ENCODE data around the gene CAPS. TPM values are rescaled to one million over a fixed set of nuclear protein-coding genes. Genes with fewer than 3 reads are reported as not detected.
"Not testable (repeated sequence)": the region's sequence is repeated elsewhere in the genome, so short reads cannot be mapped to it uniquely, and the experiment has no call there.

CAPS gene
- total RNA-seq, 1 donor from 2014 or later: 3.8 TPM

DNA sequence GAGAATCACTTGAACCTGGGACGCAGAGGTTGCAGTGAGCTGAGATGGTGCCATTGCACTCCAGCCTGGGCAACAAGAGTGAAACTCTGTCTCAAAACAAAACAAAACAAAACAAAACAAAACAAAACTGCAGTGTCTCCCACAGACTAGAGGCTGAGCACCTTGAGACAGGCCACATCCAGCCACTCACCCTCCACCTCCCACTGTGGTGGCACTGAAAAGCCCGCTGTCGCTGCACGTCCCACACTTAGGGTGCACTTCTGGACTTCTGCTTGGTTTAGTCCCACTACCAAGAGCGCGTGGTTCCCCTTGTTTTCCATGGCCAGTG lies 47.6 kb downstream of the CAPS start:
- ATAC-seq; DNase-seq (ENCODE audit: missing footprints); intact Hi-C loops (cut with DNase I): not testable (repeated sequence)

DNA sequence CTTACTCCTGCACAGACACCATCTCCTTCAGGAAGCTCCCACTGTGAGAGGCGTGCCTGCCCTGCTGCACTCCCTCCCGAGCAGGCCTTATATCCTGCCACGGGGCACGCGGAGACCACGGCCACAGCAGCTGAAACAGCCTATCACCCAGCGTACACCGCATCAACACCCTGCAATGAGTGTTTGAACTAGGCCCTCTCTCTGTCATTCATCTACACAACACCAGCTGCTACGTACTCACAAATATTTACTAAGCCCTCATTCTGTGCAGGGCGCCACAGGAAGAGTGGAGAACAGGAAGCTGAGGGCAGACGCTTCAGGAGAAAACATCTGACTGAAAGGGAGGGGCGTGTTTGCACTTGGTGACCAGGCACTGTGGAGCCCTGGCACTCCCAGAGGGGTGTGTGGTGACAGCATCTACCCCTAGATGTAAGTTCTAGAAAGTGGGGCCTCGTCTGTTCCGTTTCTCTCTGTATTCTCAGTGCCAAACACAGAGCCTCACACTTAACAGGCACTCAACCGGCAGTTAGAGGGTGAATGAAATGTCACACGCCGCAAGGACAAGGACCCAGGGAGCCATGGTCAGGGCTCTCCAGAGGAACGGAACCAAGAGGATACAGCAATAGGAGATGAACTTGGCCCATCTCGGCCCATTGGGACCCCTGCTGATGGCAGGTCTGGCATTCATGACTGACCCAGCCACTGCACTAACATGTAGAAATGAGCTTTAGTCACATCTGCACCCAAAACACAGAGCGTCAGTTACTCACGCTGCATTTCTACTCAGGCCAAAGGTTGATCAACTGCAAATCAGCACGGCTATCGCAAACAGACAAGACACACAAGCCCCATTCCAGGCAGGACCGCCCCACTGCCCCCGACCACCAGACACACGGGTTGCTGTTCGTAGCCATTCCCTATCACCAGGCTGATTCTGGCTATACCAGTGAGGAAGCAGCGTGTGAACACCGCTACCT lies 48.2 kb downstream of the CAPS start:
- DNase-seq (ENCODE audit: missing footprints) (no peak), ATAC-seq (peak; percentile 42)
- intact Hi-C loops (cut with DNase I): no loop called here

DNA sequence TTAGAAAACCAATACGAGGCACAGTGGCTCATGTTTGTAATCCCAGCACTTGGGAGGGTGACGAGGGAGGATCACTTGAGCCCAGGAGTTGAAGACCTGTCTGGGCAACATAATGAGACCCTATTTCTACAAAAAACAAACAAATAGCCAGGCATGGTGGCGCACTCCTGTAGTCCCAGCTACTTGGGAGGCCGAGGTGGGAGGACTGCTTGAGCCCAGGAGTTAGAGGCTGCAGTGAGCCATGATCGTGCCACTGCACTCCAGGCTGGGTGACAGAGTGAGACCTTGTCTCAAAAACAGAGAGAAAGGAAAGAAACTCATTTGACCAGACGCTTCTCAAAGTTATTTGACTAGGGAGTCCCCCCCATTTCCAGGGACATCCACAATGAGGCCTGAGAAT lies 49.2 kb downstream of the CAPS start:
- DNase-seq (ENCODE audit: missing footprints); intact Hi-C loops (cut with DNase I); ATAC-seq: not testable (repeated sequence)

DNA sequence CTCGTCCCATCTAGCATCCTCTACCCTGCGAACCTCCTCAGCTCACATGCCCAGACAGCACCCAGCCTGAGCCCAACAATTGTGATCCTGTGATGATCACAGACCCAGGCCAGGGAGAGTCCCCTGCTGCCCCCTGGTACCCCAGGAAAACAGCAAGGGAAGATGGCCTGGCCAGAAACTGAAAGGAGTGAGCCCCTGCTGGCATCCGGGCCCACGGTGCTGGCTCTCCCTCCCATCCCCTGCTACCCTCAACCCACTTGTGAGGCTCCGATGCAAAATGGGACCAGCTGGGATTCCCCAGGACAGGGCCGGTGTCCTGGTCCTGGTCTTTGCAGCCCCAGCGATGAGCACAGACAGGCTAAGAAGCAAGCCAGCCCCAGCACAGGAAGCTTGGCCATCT lies 49.8 kb downstream of the CAPS start:
- ATAC-seq (no peak), DNase-seq (ENCODE audit: missing footprints) (no peak)
- intact Hi-C loops (cut with DNase I): no loop called here

DNA sequence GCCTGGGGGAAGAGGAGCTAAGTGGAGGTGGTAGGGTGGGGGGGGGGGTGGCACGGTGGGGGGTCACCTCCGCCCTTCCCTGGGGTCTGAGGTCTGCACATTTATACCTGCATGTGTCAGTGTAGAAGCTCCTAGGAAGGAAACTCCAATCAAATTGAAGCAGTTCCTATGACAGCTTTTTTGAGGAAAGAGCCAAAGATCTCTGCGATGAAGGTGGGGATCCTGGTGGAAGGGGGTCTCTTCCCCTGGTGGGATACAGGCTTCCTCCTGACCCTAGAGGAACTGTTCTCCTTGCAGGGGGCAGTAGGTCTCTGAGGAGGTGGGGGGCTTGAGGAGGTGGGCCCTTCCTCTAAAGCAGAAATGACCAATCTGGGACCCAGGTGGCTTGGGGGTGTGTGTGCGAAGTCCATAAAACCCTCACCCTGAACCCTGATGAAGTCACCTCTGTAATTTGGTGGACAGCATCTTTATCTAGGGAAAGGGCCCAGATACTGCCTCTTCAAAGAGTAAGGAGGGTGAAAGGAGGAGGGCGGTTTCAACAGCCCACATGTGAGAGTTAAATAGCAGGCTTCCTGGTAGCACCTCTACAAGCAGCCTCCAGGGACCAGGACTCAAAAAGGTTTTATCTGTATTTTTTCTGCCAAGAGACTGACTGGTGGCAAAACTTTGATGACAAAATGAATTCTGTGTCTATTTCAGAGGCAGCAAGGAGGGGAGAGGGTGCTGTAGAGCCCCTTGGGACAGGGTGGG lies 50.9 kb downstream of the CAPS start:
- DNase-seq (ENCODE audit: missing footprints): no peak
- no peak for ATAC-seq
- intact Hi-C loops (cut with DNase I): loop anchor here (5.0 kb wide), 1 partner anchor 63 kb away; the partner anchor contains the start of genes NDUFA11 and VMAC

Other genes starting within 250 kb of the CAPS start
- gene MICOS13, start 233.7 kb upstream of the CAPS start, total RNA-seq: 172 TPM
- 3.9 TPM for gene HSD11B1L, start 233.2 kb upstream of the CAPS start, total RNA-seq
- 435 TPM for gene RPL36, start 224.0 kb upstream of the CAPS start, total RNA-seq
- gene LONP1, start 194.1 kb upstream of the CAPS start, total RNA-seq: 98.1 TPM
- gene CATSPERD, start 193.6 kb upstream of the CAPS start, total RNA-seq: not detected
- 1.3 TPM for gene PRR22, start 129.5 kb upstream of the CAPS start, total RNA-seq
- 11.8 TPM for gene DUS3L, start 123.1 kb upstream of the CAPS start, total RNA-seq
- gene NRTN, start 109.2 kb upstream of the CAPS start, total RNA-seq: 27.5 TPM
- gene FUT6, start 74.6 kb upstream of the CAPS start, total RNA-seq: not detected
- not detected for gene FUT3, start 62.8 kb upstream of the CAPS start, total RNA-seq
- gene FUT5, start 43.7 kb upstream of the CAPS start, total RNA-seq: not detected
- gene NDUFA11, start 10.5 kb upstream of the CAPS start, total RNA-seq: 571 TPM
- gene VMAC, start 9.4 kb upstream of the CAPS start, total RNA-seq: 1.6 TPM
- 65.6 TPM for gene RANBP3, start 63.9 kb downstream of the CAPS start, total RNA-seq
- gene RFX2, start 196.2 kb downstream of the CAPS start, total RNA-seq: 5.4 TPM
- gene ACSBG2, start 221.4 kb downstream of the CAPS start, total RNA-seq: not detected